Liver (tissue), 3 donors: ENCODE measurements around the gene SNX20.
A peak's percentile ranks its signal among the peaks of the same experiment; 100 is the strongest.

Experiments
- CTCF ChIP-seq: fragments of 150-350 bp; IDR thresholded peaks from 2 replicates; pipeline ENCODE4 v1.5.1; 2017; ENCODE audit warnings: improper control_type of control experiment, low read depth, low read length; ENCODE audit not compliant: missing input control
- GABPA ChIP-seq, 2 donors: IDR thresholded peaks in 1 of 2; conservative IDR thresholded peaks in 1 of 2; 2 replicates each; pipeline ENCODE4 v1.6.1; 2016; ENCODE audit warnings: antibody characterized with exemption in 2 of 2, mild to moderate bottlenecking in 1 of 2, moderate library complexity in 1 of 2
- JUND ChIP-seq, 2 donors: IDR thresholded peaks; 2 replicates each; pipeline ENCODE4 v1.6.1; 2016; ENCODE audit warnings: antibody characterized with exemption in 2 of 2
- RAD21 ChIP-seq, 2 donors: IDR thresholded peaks; 2 replicates each; pipeline ENCODE4 v1.6.1; 2016; ENCODE audit warnings: antibody characterized with exemption in 2 of 2, mild to moderate bottlenecking in 2 of 2
- RXRA ChIP-seq, 2 donors: IDR thresholded peaks; 2 replicates each; pipeline ENCODE4 v1.6.1; 2017 to 2018; ENCODE audit warnings: antibody characterized with exemption in 2 of 2, mild to moderate bottlenecking in 1 of 2
- SP1 ChIP-seq: IDR thresholded peaks from 2 replicates; pipeline ENCODE4 v1.6.1; 2018; ENCODE audit warnings: antibody characterized with exemption, mild to moderate bottlenecking
- YY1 ChIP-seq: IDR thresholded peaks from 2 replicates; pipeline ENCODE4 v1.6.1; 2016; ENCODE audit warnings: antibody characterized with exemption, mild to moderate bottlenecking
- TF ChIP-seq, protein P1 (sequence below): IDR thresholded peaks from 2 replicates; pipeline ENCODE4 v1.6.1; 2016; ENCODE audit warnings: antibody characterized with exemption
- donor health status: healthy.
- donor health status: healthy.

DNA sequence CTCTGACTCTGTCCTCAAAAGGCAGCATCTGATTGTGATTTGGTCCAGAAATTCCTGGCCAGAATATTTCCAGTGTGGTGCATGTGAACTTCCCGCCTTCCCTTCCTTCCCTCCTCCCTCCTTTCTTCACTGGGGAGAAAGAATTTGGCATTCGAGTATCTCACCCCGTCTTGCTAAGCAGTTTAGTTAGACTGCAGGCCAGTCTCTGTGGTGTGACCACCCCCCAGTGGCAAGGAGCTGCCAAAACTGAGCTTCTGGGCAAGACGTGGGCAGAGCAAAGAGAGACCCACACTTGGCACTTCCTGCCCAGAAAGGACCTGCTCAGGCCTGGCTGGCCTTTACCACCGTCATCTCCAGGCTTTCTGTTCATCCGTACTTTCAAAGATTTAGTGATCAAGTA, 36.4 kb downstream of the SNX20 start:
- TF ChIP-seq CTCF: peak; percentile 49
- no peak for TF ChIP-seq SP1
- TF ChIP-seq RXRA (IDR thresholded peaks at IDR 0.05): no peak
- TF ChIP-seq YY1: no peak
- peak; percentile 85 for TF ChIP-seq RAD21 (IDR thresholded peaks at IDR 0.05)
- TF ChIP-seq JUND (IDR thresholded peaks at IDR 0.05): no peak
- TF ChIP-seq GABPA (IDR thresholded peaks at IDR 0.05 in 1 of 2, conservative IDR thresholded peaks at IDR 0.05 in 1 of 2): no peak
- TF ChIP-seq, protein P1, sequence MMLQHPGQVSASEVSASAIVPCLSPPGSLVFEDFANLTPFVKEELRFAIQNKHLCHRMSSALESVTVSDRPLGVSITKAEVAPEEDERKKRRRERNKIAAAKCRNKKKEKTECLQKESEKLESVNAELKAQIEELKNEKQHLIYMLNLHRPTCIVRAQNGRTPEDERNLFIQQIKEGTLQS: no peak
